Measurements from ENCODE around the gene PTMA. TPM values are rescaled to one million over a fixed set of nuclear protein-coding genes. Genes with fewer than 3 reads are reported as not detected.

PTMA gene, protein sequence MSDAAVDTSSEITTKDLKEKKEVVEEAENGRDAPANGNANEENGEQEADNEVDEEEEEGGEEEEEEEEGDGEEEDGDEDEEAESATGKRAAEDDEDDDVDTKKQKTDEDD
- total RNA-seq: 734 TPM

DNA sequence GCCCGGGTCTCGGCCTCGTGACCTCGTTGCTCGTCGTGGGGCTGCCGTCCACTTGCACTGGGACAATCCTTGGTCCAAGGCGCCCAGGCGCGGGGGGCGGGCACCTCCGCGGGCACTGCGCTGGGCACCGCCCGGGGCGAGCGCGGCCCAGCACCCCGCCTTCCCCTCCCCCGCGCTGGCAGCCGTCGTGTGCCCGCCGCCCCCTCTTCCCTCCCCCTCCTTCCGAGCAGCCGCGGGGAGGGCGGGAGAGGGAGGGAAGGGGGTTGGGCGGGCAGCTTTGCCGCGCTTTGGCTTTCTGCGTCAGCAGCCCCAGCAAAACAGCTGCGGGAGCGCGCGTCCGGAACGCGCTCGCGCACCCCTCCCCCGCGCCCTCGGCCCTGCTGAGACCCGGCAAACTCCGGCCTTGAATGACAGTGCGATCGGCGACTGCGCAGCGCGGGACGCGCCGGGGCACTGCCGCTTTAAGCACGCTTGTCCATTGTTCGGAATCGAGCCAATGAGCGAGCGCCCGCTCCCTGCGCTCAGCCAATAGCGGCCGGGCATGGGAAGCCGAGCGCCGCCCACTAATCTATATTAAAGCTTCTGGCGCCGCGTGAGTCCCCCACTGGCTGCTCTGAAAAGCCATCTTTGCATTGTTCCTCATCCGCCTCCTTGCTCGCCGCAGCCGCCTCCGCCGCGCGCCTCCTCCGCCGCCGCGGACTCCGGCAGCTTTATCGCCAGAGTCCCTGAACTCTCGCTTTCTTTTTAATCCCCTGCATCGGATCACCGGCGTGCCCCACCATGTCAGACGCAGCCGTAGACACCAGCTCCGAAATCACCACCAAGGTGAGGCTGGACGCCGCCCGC lies at the start of gene PTMA:
Gene PTMA, plus strand, starts transcription at position 599 of the 846 bp plus-strand sequence. Its CDS starts 182 bp downstream, at position 781.

Other genes starting within 250 kb of the PTMA start
- gene NCL, start 244.0 kb upstream of the PTMA start, total RNA-seq: 289 TPM
- 2.1 TPM for gene NMUR1, start 178.1 kb upstream of the PTMA start, total RNA-seq
- gene TEX44, start 115.7 kb upstream of the PTMA start, total RNA-seq: not detected
- gene PDE6D, start 72.8 kb downstream of the PTMA start, total RNA-seq: 28.9 TPM
- gene COPS7B, start 77.9 kb downstream of the PTMA start, total RNA-seq: 37.9 TPM
- gene NPPC, start 217.9 kb downstream of the PTMA start, total RNA-seq: 5.2 TPM